ENCODE measurements around the gene PCCB.

- TF ChIP-seq POLR2A (IDR thresholded peaks at IDR 0.05) = no peak
- TF ChIP-seq CTCF (IDR thresholded peaks at IDR 0.05) = no peak
- no peak for TF ChIP-seq POLR2AphosphoS5 (IDR thresholded peaks at IDR 0.05)
- TF ChIP-seq EP300 (IDR thresholded peaks at IDR 0.05) = no peak
Measured at GRCh38 chr3:136263251-136263650, 13.1 kb downstream of the PCCB start.

Data from stomach (tissue), 4 donors.